Stimulated activated CD4-positive, alpha-beta T cell treated with anti-CD3 and anti-CD28 coated beads, Interleukin-1b, Interleukin-23, amount 100 ng/mL, for 48 hours (primary cell): ENCODE results near the gene LZTR1.

Source experiments
- DNase-seq: peaks from one replicate; pipeline ENCODE4 v3.0.0-alpha.2; 2020

Gene LZTR1

GRCh38 chr22:20951151-20951931 is 30.8 kb upstream of the LZTR1 start:
- no peak for DNase-seq

DNA sequence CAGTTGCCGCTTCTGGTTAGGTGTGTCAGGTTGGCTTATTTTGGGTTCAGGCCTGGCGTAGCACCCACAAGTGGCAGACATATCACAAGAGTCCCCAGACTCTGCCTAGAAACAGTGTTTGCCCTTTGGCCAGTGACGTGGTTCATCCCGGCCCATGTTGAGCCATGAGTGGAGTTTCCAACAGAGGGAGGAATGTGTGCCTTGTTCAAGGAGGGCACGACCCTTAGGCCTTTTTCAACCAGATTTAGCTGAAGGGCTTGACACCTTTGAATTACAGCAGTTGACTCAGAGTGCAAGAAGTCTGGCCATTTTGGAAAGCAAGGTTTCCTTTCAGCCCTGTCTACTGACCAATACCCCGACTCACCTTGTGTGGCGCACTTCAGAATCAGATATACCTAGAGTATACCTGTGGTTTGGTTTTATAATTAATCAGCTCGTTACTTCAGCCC is 30.1 kb upstream of the LZTR1 start:
- no peak for DNase-seq

GRCh38 chr22:20952544-20953341 is 29.4 kb upstream of the LZTR1 start:
- no peak for DNase-seq

GRCh38 chr22:20953342-20953608 is 28.8 kb upstream of the LZTR1 start:
- no peak for DNase-seq

DNA sequence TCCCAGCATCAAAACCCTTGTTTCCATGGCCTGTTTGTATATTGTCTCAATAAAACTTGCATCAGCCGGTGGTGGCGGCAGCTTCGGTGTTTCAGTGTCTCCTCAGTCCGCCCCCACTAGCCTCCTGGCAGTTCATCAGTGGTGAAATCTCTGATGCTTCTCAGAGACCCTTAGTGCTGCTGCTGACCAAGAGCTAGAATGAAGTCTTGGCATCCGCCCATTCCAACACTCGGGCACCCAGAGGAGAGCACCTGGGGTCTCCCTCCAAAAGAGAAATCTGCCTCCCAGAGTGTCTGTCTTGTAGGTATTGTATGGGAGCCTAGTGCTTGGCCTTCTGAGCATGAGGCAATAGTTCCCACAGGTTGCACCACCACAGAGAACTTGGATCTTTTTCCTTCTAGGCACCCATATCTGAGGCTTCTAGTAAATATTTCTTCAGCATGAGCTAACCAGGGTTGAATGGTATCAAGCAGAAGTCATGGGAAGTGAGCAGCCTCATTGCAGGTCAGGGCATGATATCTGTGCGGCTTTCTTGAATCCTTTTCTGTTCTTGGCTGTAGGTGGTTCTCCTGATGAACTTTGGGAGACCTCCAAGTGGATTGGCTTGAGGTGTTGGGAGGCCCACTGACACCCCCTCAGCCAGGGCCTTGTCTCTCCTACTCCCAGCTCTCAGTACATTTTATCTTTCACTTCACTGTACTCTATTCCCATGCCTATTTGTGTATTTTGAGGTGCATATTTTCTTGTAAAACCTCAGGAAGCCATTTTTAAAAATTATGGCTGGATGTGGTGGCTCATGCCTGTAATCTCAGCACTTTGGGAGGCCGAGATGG is 28.2 kb upstream of the LZTR1 start:
- no peak for DNase-seq

DNA sequence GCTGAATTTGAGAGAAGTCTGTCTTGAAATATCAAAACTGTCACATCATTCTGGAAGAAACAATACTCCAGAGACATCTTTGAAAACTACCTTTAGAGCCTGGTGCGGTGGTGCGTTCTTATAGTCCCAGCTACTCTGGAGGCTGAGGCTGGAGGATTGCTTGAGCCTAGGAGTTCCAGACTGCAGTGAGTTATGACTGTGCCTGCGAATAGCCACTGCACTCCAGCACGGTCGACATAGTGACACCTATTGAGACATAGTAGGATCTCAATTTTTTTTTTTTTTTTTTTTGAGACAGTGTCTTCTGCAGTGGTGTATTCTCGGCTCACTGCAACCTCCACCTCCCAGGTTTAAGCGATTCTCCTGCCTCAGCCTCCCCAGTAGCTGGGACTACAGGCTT is 26.5 kb upstream of the LZTR1 start:
- no peak for DNase-seq

GRCh38 chr22:20956258-20957101 is 25.6 kb upstream of the LZTR1 start:
- DNase-seq: no peak

DNA sequence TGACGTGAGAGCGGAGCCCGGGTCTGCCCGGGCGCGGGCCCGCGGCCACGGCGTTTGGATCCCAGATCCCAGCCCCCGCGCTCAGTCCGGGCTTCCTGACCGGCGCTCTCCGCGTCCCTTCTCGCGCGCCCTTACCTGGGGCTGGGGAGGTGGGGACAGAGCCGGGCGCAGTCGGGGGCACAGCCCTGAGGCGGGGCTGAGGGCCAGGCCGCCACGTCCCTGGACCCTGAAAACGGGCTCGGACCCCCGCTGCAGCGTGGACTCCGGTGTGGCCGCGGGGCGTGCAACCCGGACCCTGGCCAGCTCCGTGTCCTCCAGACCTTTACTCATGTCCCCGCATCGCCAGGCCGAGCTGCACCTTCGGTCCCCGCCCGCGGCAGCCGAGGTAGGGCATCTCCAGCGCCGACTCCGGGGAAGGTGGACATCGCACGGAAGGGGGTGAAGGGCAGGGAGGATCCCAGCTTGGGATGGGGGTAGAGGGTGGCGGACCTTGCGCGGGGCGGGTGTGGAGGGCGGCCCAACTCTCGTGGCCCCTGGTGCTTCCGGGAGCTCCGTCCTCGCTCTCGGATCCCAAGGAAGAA is 24.9 kb upstream of the LZTR1 start:
- DNase-seq: no peak

- no peak for DNase-seq
These were observed 24.2 kb upstream of the LZTR1 start for GRCh38 chr22:20957683-20958431.

GRCh38 chr22:20959578-20960461 is 22.3 kb upstream of the LZTR1 start:
- DNase-seq: no peak

GRCh38 chr22:20960609-20961008 is 21.5 kb upstream of the LZTR1 start:
- no peak for DNase-seq

DNA sequence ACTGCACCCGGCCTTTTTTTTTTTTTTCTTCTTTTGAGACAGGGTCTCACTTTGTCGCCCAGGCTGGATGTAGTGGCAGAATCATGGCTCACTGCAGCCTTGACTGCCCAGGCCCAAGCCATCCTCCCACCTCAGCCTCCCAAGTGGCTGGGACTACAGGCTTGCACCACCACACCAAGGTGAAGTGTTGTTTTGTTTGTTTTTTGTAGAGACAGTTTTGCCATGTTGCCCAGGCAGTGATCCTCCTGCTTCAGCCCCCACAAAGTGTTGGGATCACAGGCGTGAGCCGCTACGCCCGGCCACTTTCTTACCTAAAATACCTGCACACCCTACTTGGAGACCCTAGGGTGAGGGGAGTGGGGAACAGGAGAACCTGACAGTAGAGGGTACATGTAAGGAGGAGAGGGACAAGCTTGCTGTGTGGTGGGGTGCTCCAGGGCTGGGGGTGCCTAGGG is 19.6 kb upstream of the LZTR1 start:
- DNase-seq: no peak

- DNase-seq: no peak
These were observed 18.7 kb upstream of the LZTR1 start for GRCh38 chr22:20963201-20964052.

- no peak for DNase-seq
These were observed 17.9 kb upstream of the LZTR1 start for GRCh38 chr22:20964090-20964798.

GRCh38 chr22:20964799-20965103 is 17.3 kb upstream of the LZTR1 start:
- DNase-seq: no peak

DNA sequence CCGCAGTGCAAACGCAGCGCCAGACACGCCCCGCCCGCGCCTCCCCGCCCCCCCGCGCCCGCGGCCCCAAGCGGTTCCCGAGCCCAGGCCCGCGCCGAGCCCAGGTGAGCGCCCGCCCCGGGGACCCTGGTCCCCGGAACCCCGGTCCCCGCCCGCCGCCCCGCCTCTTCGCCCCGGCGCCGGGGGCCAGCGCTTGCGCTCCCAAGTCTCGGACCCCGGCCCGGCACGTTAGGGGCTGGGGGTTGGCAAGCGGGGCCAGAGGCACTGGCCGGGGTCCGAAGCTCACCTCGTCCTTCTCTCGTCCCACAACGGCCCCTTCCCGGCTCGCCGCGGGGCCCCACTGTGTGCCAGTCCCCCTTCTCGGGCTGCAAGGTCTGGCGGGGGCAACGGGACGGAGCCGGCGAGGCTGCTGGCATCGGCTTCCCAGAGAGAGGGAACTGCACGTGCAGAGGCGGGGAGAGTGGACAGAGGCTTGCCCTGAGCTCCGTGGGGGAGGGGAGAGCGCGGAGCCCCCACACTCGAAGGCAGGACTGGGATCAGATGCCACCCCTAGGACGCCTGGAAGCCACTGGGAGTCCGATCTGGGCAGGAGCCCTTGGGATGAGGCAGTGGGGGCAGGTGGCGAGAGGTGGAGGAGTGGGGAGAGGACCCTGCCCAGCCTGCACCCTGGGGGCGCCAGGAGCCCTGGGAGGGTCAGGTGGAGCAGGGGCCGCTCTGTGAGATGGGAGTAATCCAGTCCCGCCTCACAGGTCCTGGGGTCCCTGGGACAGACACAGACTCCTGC is 16.8 kb upstream of the LZTR1 start:
- no peak for DNase-seq

DNA sequence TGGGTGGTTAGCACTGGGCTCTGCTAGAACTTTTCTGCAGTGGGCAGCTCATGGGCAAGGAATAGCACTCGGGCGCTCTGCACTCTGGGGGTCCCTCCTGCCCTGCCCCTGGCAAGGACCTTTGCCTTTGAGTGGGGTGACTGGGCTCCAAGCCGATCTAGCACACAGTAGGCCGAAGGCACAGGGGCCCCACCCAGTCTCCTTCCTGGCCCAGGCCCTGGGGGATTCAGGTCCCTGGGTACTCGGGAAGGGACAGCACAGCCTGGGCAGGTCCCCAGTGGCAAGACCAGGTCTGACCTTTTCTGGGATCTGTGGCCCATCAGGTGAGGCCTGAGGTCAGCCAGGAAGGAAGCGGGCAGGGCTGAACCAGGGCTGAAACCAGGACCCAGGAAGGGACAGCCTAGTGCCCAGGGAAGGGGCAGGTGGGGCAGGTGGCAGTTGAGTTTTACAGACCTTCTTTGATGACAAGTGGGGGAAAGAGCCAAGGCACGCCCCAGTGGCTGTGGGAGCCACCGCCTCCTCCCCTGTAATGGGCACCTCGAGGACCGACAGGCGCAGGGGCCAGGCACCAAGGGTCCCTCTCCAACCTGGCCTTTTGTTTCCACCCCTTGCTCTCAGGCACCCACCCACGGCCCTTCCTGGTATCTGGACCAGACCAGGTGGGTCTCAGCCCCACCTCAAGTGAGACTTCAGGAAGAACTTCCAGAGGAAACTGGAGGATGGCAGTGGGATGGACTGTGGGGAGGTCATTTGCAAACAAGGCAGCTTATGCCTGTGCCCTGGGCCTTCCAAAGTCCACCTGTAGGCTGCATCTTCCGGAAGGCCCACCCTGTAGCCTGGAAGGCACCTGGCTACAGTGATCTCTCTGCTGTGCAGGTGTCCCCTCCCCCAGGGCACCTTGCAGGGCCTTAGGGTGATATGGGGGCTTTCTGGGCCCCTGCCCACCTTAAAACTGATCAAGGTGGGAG is 15.9 kb upstream of the LZTR1 start:
- no peak for DNase-seq
